Measurements from ENCODE around the gene ADAMTS17. TPM values are rescaled to one million over a fixed set of nuclear protein-coding genes. Genes with fewer than 3 reads are reported as not detected.

ADAMTS17 gene
- total RNA-seq, 6 experiments from 2014 or later: 14.6 to 34.7 (median 24.2) TPM

DNA sequence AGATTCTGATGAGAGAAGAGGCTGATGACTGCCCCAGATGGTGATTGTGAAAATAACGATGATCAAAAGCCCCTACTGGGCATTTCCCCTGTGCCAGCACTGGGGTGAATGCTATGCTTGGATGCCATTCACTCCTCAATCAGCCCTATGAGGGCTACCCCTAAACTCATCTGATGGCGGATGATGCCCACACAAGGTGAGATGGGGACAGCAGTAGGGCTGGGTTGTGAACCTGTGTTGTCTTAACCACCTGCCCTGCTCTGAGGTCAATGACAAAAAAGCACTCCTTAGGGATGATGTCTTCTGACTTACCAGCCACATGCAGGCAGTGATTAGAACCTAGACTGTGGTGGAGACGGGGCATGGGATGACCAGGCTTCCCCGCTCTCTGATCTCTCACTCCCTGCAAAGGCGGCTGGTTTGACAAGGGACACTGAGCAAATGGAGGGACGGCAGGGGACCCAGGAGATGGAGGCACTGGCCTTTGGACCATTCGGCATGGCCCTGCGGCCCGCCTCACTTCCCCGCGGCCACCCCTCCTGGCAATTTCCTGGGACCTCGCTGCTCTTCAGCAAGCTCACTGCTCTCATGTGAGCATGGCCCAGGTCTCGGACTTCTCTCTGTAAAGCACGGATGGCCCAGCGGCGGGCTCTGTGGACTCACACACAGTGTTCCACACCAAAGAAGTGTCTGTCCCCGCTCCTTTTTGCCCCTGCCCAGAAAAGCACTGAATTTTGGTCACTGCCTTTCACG lies 357.1 kb downstream of the ADAMTS17 start:
- ATAC-seq: no peak
- no peak for DNase-seq
- no peak overlapping the region for H3K4me3 ChIP-seq
- H3K9me3 ChIP-seq: no peaks in the 10 kb centered on the region
- intact Hi-C loops (cut with DNase I): no loop called here
- no peaks in the 10 kb centered on the region for H3K36me3 ChIP-seq
- H3K4me1 ChIP-seq: no peaks in the 10 kb centered on the region
- no peak overlapping the region for H3K27ac ChIP-seq
- TF ChIP-seq POLR2A (IDR thresholded peaks at IDR 0.05): no peak
- TF ChIP-seq, protein P1, sequence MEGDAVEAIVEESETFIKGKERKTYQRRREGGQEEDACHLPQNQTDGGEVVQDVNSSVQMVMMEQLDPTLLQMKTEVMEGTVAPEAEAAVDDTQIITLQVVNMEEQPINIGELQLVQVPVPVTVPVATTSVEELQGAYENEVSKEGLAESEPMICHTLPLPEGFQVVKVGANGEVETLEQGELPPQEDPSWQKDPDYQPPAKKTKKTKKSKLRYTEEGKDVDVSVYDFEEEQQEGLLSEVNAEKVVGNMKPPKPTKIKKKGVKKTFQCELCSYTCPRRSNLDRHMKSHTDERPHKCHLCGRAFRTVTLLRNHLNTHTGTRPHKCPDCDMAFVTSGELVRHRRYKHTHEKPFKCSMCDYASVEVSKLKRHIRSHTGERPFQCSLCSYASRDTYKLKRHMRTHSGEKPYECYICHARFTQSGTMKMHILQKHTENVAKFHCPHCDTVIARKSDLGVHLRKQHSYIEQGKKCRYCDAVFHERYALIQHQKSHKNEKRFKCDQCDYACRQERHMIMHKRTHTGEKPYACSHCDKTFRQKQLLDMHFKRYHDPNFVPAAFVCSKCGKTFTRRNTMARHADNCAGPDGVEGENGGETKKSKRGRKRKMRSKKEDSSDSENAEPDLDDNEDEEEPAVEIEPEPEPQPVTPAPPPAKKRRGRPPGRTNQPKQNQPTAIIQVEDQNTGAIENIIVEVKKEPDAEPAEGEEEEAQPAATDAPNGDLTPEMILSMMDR (IDR thresholded peaks at IDR 0.05): no peak
- WGBS (ENCODE audit: insufficient coverage, low coverage, low lambda C conversion rate, missing lambda C conversion rate): 73% methylated on average over 3 of the region's 18 CpGs
- H3K27me3 ChIP-seq: no peaks in the 10 kb centered on the region

DNA sequence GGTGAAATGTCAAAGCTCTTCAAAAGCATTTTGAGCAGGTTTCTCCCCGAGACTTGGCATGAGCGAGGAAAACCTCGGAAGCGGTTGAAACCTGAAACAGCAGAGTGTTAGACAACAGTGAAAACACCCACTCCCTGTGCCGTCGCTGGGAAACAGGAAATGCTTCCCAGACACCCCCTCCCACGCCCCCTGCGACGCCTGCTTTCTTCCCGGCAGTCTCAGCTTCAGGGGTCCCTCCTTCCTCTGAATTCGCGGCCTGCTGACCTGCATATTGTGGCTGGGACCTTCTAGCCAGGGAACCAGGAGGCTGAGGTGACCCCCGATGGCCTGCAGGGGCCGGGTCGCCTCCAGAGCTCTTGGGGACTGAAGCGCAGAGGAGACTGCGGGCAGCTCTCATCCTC lies 357.9 kb downstream of the ADAMTS17 start:
- DNase-seq: peak in 1 of 3 donors; percentile 42
- intact Hi-C loops (cut with DNase I): no loop called here

GRCh38 chr15:99983171-99983885 lies 358.4 kb downstream of the ADAMTS17 start:
- intact Hi-C loops (cut with DNase I): no loop called here
- peak; percentile 47 to 63 (median 56) for ATAC-seq

More for the DNA sequence above, 357.9 kb downstream of the ADAMTS17 start:
- no peaks in the 10 kb centered on the region for H3K36me3 ChIP-seq
- WGBS (ENCODE audit: insufficient coverage, low coverage, low lambda C conversion rate, missing lambda C conversion rate): 57% methylated on average over 5 of the region's 17 CpGs
- no peak overlapping the region for H3K4me3 ChIP-seq
- no peaks in the 10 kb centered on the region for H3K27me3 ChIP-seq
- no peaks in the 10 kb centered on the region for H3K4me1 ChIP-seq
- H3K27ac ChIP-seq: peak overlapping the region in 1 of 3 donors; percentile 8
- peak in 2 of 4 donors; percentile 16 for ATAC-seq
- TF ChIP-seq, protein P1 (IDR thresholded peaks at IDR 0.05): no peak
- no peak for TF ChIP-seq POLR2A (IDR thresholded peaks at IDR 0.05)
- no peaks in the 10 kb centered on the region for H3K9me3 ChIP-seq

GRCh38 chr15:99982662-99983061 lies 359.1 kb downstream of the ADAMTS17 start:
- Histone ChIP-seq H3K36me3 (no peaks in the 10 kb centered on the region), H3K27me3 (no peaks in the 10 kb centered on the region), H3K27ac (no peak overlapping the region), H3K4me1 (no peaks in the 10 kb centered on the region), H3K9me3 (no peaks in the 10 kb centered on the region), H3K4me3 (no peak overlapping the region)
- DNase-seq (no peak), ATAC-seq (no peak)
- TF ChIP-seq, protein P1 (IDR thresholded peaks at IDR 0.05): no peak
- TF ChIP-seq POLR2A (IDR thresholded peaks at IDR 0.05): no peak
- 81% methylated on average over 4 of the region's 4 CpGs for WGBS (ENCODE audit: insufficient coverage, low coverage, low lambda C conversion rate, missing lambda C conversion rate)
- intact Hi-C loops (cut with DNase I): no loop called here

More at GRCh38 chr15:99983171-99983885, 358.4 kb downstream of the ADAMTS17 start:
- Histone ChIP-seq H3K27ac (peak overlapping the region in 1 of 3 donors; percentile 8), H3K36me3 (no peaks in the 10 kb centered on the region), H3K4me3 (no peak overlapping the region), H3K27me3 (no peaks in the 10 kb centered on the region), H3K4me1 (no peaks in the 10 kb centered on the region), H3K9me3 (no peaks in the 10 kb centered on the region)
- DNase-seq: no peak
- TF ChIP-seq POLR2A (IDR thresholded peaks at IDR 0.05): no peak
- TF ChIP-seq, protein P1 (IDR thresholded peaks at IDR 0.05): no peak
- 52% methylated on average over 9 of the region's 15 CpGs for WGBS (ENCODE audit: insufficient coverage, low coverage, low lambda C conversion rate, missing lambda C conversion rate)

All from right lobe of liver (tissue), 6 donors.